ENCODE measurements around the gene NOTCH1.

NOTCH1 gene

DNA sequence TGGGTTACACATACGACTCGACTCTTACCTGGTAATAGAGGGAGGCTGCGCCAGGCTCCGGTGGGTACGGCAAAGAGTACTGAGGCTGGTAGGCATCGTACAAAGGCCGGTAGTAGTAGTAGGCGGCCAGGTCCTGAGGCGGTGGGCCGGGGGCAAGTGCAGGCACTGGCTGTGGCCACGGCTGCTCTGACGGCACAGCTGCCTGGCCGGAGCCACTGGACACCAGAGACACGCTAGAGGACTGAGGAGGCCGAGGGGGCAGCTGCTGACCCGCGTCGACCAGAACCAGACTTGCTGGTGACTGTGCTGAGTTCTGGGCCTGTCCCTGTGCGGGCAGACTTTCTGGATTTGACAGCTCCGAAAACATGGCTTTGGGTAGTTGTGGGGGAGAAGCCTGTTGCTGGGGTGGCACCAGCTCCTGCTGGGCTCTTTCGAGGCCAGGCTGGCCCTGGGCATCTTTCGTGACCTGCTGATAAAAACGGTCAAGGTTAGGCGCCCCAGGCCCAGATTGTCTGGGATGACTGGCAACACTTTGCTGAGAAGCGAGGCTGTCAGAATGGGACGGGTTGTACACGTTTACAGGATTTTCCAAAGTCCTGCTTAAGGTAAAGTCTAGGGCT is 71.7 kb downstream of the NOTCH1 start:
- no peak overlapping the region for H3K4me3 ChIP-seq
- peaks cover 86% of the 10 kb centered on the region for H3K36me3 ChIP-seq (ENCODE audit: insufficient read depth, low read length)
- no peaks in the 10 kb centered on the region for H3K9me3 ChIP-seq (ENCODE audit: low read depth, low read length)
- no peak overlapping the region for H3K27ac ChIP-seq
- TF ChIP-seq EZH2 (IDR thresholded peaks at IDR 0.05) (no peak), POLR2AphosphoS5 (IDR thresholded peaks at IDR 0.05; ENCODE audit: borderline replicate concordance, low read depth, low read length) (peak; percentile 5; the same call in 1 of the 2 replicates)
- DNase-seq (ENCODE audit: low read depth, low spot score): no peak
- H3K9ac ChIP-seq (ENCODE audit: insufficient read length): no peak overlapping the region

DNA sequence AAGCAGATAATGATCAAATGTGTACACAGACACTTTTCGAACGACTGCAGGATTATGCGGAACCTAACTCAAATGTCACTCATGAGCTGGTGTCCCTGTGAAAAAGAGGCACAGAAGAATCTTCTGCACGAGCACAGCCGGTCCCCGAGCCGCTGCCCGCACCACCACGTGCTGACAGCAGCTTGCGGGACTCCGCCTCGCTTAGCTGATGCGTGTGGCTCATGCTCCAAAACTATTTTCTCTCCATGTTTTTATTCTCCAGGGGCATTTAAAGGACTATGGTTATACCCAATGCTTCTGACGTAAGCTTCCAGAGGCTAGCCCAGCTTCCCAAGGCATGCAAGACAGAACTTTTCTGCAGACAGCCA is 72.5 kb downstream of the NOTCH1 start:
- DNase-seq (ENCODE audit: low read depth, low spot score): no peak
- Histone ChIP-seq H3K27ac (no peak overlapping the region), H3K9me3 (ENCODE audit: low read depth, low read length) (no peaks in the 10 kb centered on the region), H3K4me3 (no peak overlapping the region), H3K36me3 (ENCODE audit: insufficient read depth, low read length) (peaks cover 87% of the 10 kb centered on the region), H3K9ac (ENCODE audit: insufficient read length) (no peak overlapping the region)
- no peak for TF ChIP-seq POLR2AphosphoS5 (IDR thresholded peaks at IDR 0.05; ENCODE audit: borderline replicate concordance, low read depth, low read length)
- no peak for TF ChIP-seq FOXP2 (optimal IDR thresholded peaks at IDR 0.05; ENCODE audit: control extremely low read depth, extremely low read length, insufficient read depth)
- TF ChIP-seq EZH2 (IDR thresholded peaks at IDR 0.05): no peak

DNA sequence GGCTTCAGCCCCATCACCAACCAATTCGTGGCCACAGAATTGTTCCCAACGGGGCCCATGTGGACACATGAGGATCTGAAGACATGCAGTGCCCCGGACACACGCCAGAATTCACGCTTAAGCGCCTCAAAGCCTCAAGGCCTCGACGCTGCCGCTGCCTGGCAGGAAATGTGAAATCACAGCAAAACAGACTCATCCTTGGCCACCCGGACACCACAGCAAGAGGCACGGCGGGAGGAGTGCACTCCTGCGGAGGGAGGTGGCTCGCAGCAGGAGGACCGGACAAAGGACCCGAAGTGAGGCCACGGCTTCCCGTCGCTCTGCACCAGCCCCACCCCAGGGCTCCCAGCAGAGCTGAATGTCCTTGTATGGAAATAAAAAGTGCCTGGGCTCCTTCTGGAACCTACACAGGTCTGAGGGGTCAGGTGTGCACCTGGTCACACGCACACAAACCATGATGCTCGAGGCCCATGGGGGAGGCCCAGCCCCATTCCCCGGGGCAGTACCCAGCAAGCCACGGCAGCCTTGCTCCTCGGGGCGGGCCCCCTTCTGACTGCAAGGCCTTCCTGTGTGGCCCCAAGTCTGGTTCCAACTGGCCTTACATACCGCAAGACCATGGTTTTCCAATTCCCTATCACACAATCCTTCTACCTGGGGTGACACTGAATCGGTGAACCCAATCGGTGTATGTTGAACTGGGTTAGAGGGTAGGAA is 73.1 kb downstream of the NOTCH1 start:
- peaks cover 88% of the 10 kb centered on the region for H3K36me3 ChIP-seq (ENCODE audit: insufficient read depth, low read length)
- no peak for DNase-seq (ENCODE audit: low read depth, low spot score)

DNA sequence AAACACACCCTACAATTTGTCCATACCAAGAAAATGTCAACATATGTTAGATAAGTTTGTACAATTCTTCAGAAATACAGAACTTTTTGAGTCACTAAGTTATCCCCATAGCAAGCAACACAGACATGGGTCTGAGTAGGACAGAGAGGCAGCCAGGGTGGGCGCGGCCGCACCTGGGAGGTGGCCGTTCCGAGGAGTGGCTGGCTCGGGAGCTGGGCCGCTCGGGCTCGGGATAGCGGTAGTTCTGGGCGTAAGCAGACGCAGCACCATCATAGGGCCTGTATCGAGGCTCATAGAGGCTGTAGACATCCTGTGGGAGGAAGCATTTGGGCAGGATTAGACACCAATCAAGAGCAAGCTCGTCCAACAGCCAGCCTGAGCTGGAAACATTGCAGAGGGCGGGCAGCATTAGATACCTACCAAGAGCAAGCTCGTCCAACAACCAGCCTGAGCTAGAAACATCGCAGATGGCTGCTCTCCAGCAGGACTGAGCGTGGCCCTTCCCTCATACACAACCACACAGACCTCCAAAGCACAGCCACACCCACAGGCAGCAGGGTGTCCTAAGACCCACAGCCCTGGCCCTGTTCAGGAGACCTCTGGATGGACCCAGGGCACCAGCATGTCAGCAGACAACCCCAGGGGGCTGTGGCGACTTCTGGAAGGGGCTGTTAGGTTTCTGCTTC is 73.9 kb downstream of the NOTCH1 start:
- no peak overlapping the region for H3K4me3 ChIP-seq
- H3K9ac ChIP-seq (ENCODE audit: insufficient read length): no peak overlapping the region

More for the DNA sequence above, 73.1 kb downstream of the NOTCH1 start:
- no peak overlapping the region for H3K9ac ChIP-seq (ENCODE audit: insufficient read length)
- H3K9me3 ChIP-seq (ENCODE audit: low read depth, low read length): no peaks in the 10 kb centered on the region
- no peak; the same call in 1 of the 2 replicates for TF ChIP-seq POLR2AphosphoS5 (IDR thresholded peaks at IDR 0.05; ENCODE audit: borderline replicate concordance, low read depth, low read length)
- no peak for TF ChIP-seq EZH2 (IDR thresholded peaks at IDR 0.05)
- TF ChIP-seq FOXP2 (optimal IDR thresholded peaks at IDR 0.05; ENCODE audit: control extremely low read depth, extremely low read length, insufficient read depth): no peak
- no peak overlapping the region for H3K27ac ChIP-seq
- H3K4me3 ChIP-seq: no peak overlapping the region

DNA sequence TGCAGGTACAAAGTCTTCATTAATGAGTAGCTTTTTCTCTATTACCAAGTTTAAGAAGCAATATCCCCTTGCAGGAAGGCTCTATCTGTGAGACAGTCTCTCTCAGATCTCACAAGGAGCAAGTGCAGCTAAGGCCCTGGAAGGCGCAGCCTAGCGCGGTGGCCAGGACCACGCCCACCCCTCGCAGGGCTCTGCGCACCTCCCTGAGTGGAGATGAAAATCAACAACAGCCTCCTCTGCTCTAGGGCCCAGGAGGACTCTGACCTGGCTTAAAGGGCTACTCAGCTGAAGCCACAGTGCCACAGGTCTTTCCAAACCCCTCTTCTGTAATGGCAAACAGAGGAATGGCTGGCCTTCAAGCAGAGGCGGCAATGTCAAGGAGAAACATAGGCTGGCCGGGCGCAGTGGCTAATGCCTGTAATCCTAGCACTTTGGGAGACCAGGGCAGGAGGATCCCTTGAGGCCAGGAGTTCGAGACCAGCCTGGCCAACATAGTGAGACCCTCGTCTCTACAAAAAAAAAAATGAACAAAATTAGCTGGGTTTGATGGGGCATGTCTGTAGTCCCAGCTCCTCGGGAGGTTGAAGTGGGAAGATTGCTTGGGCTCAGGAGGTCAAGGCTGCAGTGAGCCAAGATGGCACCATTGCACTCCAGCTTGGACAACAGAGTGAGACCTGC is 74.9 kb downstream of the NOTCH1 start:
- TF ChIP-seq FOXP2 (optimal IDR thresholded peaks at IDR 0.05; ENCODE audit: control extremely low read depth, extremely low read length, insufficient read depth) (no peak), POLR2AphosphoS5 (IDR thresholded peaks at IDR 0.05; ENCODE audit: borderline replicate concordance, low read depth, low read length) (no peak), EZH2 (IDR thresholded peaks at IDR 0.05) (no peak)
- DNase-seq (ENCODE audit: low read depth, low spot score): no peak
- peaks cover 88% of the 10 kb centered on the region for H3K36me3 ChIP-seq (ENCODE audit: insufficient read depth, low read length)
- no peaks in the 10 kb centered on the region for H3K9me3 ChIP-seq (ENCODE audit: low read depth, low read length)
- no peak overlapping the region for H3K27ac ChIP-seq
- H3K4me3 ChIP-seq: no peak overlapping the region
- no peak overlapping the region for H3K9ac ChIP-seq (ENCODE audit: insufficient read length)

More for the DNA sequence above, 73.9 kb downstream of the NOTCH1 start:
- H3K36me3 ChIP-seq (ENCODE audit: insufficient read depth, low read length): peaks cover 88% of the 10 kb centered on the region
- TF ChIP-seq POLR2AphosphoS5 (IDR thresholded peaks at IDR 0.05; ENCODE audit: borderline replicate concordance, low read depth, low read length): no peak
- no peak for TF ChIP-seq EZH2 (IDR thresholded peaks at IDR 0.05)
- no peak for TF ChIP-seq FOXP2 (optimal IDR thresholded peaks at IDR 0.05; ENCODE audit: control extremely low read depth, extremely low read length, insufficient read depth)
- no peak overlapping the region for H3K27ac ChIP-seq
- no peak for DNase-seq (ENCODE audit: low read depth, low spot score)
- H3K9me3 ChIP-seq (ENCODE audit: low read depth, low read length): no peaks in the 10 kb centered on the region

DNA sequence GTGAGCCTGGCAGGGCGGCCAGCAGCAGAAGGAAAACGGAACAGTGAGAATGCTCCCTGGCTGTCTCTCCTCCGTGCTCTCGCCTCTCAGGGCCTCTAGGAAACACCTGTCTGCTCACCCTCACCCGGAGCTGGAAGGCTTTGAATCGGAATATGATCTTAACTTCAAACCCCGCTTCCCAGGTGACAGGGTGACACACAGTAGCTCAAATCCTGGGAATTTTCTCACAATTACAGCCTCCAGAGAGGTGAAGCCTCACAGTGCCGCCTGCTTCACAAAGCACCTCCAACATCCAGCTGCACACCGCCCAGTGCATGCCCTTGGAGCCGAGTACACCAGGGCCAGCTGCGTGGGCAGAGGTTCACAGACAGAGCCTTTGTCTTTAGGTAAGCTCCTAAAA is 75.5 kb downstream of the NOTCH1 start:
- no peak for DNase-seq (ENCODE audit: low read depth, low spot score)
- H3K9ac ChIP-seq (ENCODE audit: insufficient read length): no peak overlapping the region
- H3K4me3 ChIP-seq: no peak overlapping the region
- no peak overlapping the region for H3K27ac ChIP-seq
- TF ChIP-seq EZH2 (IDR thresholded peaks at IDR 0.05) (no peak), POLR2AphosphoS5 (IDR thresholded peaks at IDR 0.05; ENCODE audit: borderline replicate concordance, low read depth, low read length) (no peak), FOXP2 (optimal IDR thresholded peaks at IDR 0.05; ENCODE audit: control extremely low read depth, extremely low read length, insufficient read depth) (no peak)
- H3K36me3 ChIP-seq (ENCODE audit: insufficient read depth, low read length): peaks cover 88% of the 10 kb centered on the region
- no peaks in the 10 kb centered on the region for H3K9me3 ChIP-seq (ENCODE audit: low read depth, low read length)

DNA sequence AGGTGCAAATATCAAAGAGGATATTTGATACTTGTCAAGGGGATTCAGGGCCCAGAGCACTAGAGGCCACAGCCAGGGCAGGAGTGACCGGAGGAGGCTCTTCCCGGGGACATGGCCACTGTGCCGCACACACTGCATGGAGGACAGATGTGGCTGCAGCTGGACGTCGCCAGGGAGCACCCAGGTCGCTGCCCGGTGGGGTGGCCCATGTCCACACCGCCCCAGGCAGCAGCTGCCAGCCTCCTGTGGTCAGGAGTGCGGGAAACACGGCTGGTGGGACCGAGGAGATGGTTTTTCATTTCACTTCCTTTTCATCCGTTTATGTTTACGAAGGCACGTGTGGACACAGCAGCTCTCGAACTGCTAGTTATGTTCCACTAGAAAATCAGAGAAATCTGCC is 78.1 kb downstream of the NOTCH1 start:
- DNase-seq (ENCODE audit: low read depth, low spot score): no peak
- Histone ChIP-seq H3K36me3 (ENCODE audit: insufficient read depth, low read length) (peaks cover 85% of the 10 kb centered on the region), H3K27ac (no peak overlapping the region), H3K9ac (ENCODE audit: insufficient read length) (no peak overlapping the region), H3K4me3 (no peak overlapping the region), H3K9me3 (ENCODE audit: low read depth, low read length) (no peaks in the 10 kb centered on the region)
- no peak for TF ChIP-seq EZH2 (IDR thresholded peaks at IDR 0.05)
- TF ChIP-seq POLR2AphosphoS5 (IDR thresholded peaks at IDR 0.05; ENCODE audit: borderline replicate concordance, low read depth, low read length): no peak
- TF ChIP-seq FOXP2 (optimal IDR thresholded peaks at IDR 0.05; ENCODE audit: control extremely low read depth, extremely low read length, insufficient read depth): no peak

DNA sequence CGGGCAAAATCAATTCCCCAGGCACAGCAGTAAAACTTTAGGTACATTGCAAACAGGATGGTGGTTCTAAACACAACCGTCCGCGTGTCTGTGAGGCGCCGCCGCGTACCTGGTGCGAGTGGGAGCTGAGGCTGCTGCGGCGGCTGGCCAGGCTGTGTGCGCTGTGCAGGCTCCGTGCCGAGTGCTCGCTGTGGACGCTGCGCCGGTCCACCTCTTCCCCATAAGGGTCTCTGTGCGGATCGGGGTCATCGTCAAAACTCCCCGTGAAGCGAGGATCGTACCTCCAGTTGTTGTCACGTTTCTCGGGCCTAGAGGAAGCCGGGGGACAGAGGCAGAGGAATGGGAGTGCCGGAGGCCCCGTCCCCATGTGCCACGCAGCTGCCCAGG is 79.7 kb downstream of the NOTCH1 start:
- H3K9me3 ChIP-seq (ENCODE audit: low read depth, low read length): no peaks in the 10 kb centered on the region

More for the DNA sequence above, 79.7 kb downstream of the NOTCH1 start:
- no peak overlapping the region for H3K4me3 ChIP-seq
- DNase-seq (ENCODE audit: low read depth, low spot score): no peak
- no peak overlapping the region for H3K27ac ChIP-seq
- H3K36me3 ChIP-seq (ENCODE audit: insufficient read depth, low read length): peaks cover 80% of the 10 kb centered on the region
- TF ChIP-seq POLR2AphosphoS5 (IDR thresholded peaks at IDR 0.05; ENCODE audit: borderline replicate concordance, low read depth, low read length) (no peak), EZH2 (IDR thresholded peaks at IDR 0.05) (no peak), FOXP2 (optimal IDR thresholded peaks at IDR 0.05; ENCODE audit: control extremely low read depth, extremely low read length, insufficient read depth) (no peak)
- H3K9ac ChIP-seq (ENCODE audit: insufficient read length): no peak overlapping the region

All from SK-N-MC (cell line).